Smooth muscle cell (in vitro differentiated cells): ENCODE measurements around the gene NNAT. TPM values are rescaled to one million over a fixed set of nuclear protein-coding genes. Genes with fewer than 3 reads are reported as not detected.

ENCODE experiments used
- DNase-seq: peaks from one replicate; lab custom pipeline; 2025; ENCODE audit not compliant: unreplicated experiment; lab: John Stamatoyannopoulos, UW
- H2AFZ ChIP-seq: fragments of 200-600 bp; sonication (generic); 2 replicates; pipeline ENCODE4 v1.6.0; 2016; ENCODE audit warnings: antibody characterized with exemption, low read depth, mild to moderate bottlenecking
- H3F3A ChIP-seq: fragments of 200-600 bp; sonication (generic); 2 replicates; pipeline ENCODE4 v1.6.0; 2017; ENCODE audit warnings: antibody characterized with exemption, low read depth
- H3K27ac ChIP-seq: fragments of 200-600 bp; sonication (generic); 2 replicates; pipeline ENCODE4 v1.5.1; 2016; ENCODE audit warnings: low read depth, mild to moderate bottlenecking
- H3K27me3 ChIP-seq: fragments of 200-600 bp; sonication (generic); 2 replicates; pipeline ENCODE4 v1.6.1; 2016; ENCODE audit warnings: low read depth, mild to moderate bottlenecking
- H3K36me3 ChIP-seq: fragments of 200-600 bp; sonication (generic); 2 replicates; pipeline ENCODE4 v1.5.1; 2016; ENCODE audit warnings: low read depth
- H3K4me1 ChIP-seq: fragments of 200-600 bp; sonication (generic); 2 replicates; pipeline ENCODE4 v1.5.1; 2016; ENCODE audit warnings: low read depth
- H3K4me2 ChIP-seq: fragments of 200-600 bp; sonication (generic); 2 replicates; pipeline ENCODE4 v1.6.0; 2016; ENCODE audit warnings: mild to moderate bottlenecking
- H3K4me3 ChIP-seq: fragments of 200-600 bp; sonication (generic); 2 replicates; pipeline ENCODE4 v1.5.1; 2016; ENCODE audit warnings: mild to moderate bottlenecking
- H3K79me2 ChIP-seq: fragments of 200-600 bp; sonication (generic); 2 replicates; pipeline ENCODE4 v1.6.0; 2016; ENCODE audit warnings: low read depth, mild to moderate bottlenecking
- H3K9ac ChIP-seq: fragments of 200-600 bp; sonication (generic); 2 replicates; pipeline ENCODE4 v1.6.0; 2016; ENCODE audit warnings: low read depth
- H3K9me3 ChIP-seq: fragments of 200-600 bp; sonication (generic); replicated peaks from 2 replicates; pipeline ENCODE4 v1.5.1; 2016; ENCODE audit warnings: low read depth
- H4K20me1 ChIP-seq: fragments of 200-600 bp; sonication (generic); 2 replicates; pipeline ENCODE4 v1.6.0; 2016; ENCODE audit warnings: low read depth
- CTCF ChIP-seq: fragments of 200-600 bp; sonication (generic); IDR thresholded peaks from 2 replicates; pipeline ENCODE4 v1.5.1; 2017; ENCODE audit warnings: borderline replicate concordance, mild to moderate bottlenecking, antibody characterized with exemption; ENCODE audit not compliant: insufficient read depth, poor library complexity, severe bottlenecking
- WGBS: methylation state at CpG from one replicate; pipeline ENCODE4 v1.1.7; 2016; ENCODE audit warnings: low lambda C conversion rate; 5-methylcytosine and 5-hydroxymethylcytosine counted together
- polyA plus RNA-seq: library from polyadenylated mRNA; unstranded; fragments of >200 nt; fragmentation: Nextera tagmentation; extraction: Ambion mirVana; gene quantifications from 2 replicates; pipeline ENCODE4 v1.2.1, GENCODE V29; 2016
- total RNA-seq: library from RNA; depleted of rRNA; stranded (reverse); fragments of >200 nt; gene quantifications from 2 replicates; pipeline ENCODE4 v1.2.3, GENCODE V29; 2014

Gene NNAT
- total and polyA plus RNA-seq, 2 experiments from 2014 or later: 0.35 TPM; not detected in 1

DNA sequence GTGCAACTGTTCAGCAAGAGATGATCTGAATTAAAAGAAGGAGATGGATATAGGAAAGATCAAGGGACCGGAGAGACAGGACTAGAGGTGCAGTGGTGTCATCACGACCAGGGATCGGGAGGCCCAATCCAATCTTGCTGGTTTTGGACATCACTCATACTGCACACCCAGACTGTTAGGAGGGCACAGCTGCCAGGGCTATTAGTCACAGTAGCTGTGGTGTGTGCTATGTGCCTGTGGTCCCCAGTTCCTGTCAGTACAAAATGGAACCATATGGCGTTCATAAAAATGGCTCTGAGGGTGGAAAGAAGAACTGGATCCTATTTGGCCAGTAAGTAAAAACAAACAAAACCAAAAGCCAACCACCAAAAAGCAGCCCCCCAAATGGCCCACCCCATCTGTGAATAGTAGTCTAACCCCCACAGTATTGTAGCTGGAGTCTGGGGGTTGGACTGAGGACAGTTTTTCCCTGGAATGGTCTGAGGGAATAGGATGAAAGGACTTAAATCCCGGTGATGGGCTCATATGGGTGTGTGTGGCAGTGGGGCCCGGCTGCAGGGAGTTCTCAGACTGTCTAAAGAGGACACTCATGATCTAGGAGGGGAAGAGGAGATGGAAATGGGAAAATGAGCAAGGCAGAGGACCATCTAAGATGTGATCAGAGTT is 9.3 kb upstream of the NNAT start:
- Histone ChIP-seq H3K9me3 (no peaks in the 10 kb centered on the region), H2AFZ (no peak overlapping the region), H3K79me2 (peaks cover 43% of the 10 kb centered on the region), H4K20me1 (peaks cover 100% of the 10 kb centered on the region), H3K27ac (peak overlapping the region; percentile 64), H3K4me3 (no peak overlapping the region), H3F3A (no peaks in the 10 kb centered on the region), H3K36me3 (no peaks in the 10 kb centered on the region), H3K27me3 (no peaks in the 10 kb centered on the region), H3K4me1 (peaks cover 2% of the 10 kb centered on the region), H3K9ac (no peak overlapping the region), H3K4me2 (peak overlapping the region; percentile 75)
- no peak for TF ChIP-seq CTCF
- no peak for DNase-seq
- 62% methylated on average over 6 of the region's 6 CpGs for WGBS

GRCh38 chr20:37513779-37514359 is 7.2 kb upstream of the NNAT start:
- Histone ChIP-seq H3K4me3 (no peak overlapping the region), H3K79me2 (peaks cover 61% of the 10 kb centered on the region), H3K9me3 (no peaks in the 10 kb centered on the region), H3K4me2 (no peak overlapping the region), H3K9ac (no peak overlapping the region), H3K27ac (no peak overlapping the region), H3F3A (peaks cover 4% of the 10 kb centered on the region), H4K20me1 (peaks cover 100% of the 10 kb centered on the region), H3K27me3 (no peaks in the 10 kb centered on the region), H3K36me3 (no peaks in the 10 kb centered on the region), H2AFZ (no peak overlapping the region), H3K4me1 (peaks cover 10% of the 10 kb centered on the region)
- DNase-seq: no peak
- 92% methylated on average over 4 of the region's 4 CpGs for WGBS
- TF ChIP-seq CTCF: no peak

DNA sequence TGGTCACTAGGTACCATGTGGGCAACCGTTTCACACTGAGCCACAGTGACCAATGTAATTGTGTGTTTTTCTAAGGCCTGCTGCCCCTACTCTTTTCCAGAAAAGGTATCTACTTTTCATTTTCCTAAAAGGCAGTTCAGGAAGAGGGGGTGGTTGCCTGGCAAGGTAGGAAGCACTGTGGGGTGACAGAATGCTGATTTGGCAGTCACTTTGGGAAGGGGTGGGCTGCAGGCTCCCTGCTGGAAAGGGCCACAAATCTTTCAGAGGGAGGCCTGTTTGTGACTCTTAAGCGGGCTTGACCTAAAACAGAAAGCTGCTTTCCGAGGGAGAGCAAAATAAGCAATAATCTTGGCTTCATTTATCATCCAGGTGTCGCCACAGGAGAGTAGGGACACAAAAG is 5.2 kb upstream of the NNAT start:
- H4K20me1 ChIP-seq: peaks cover 100% of the 10 kb centered on the region
- H3K4me3 ChIP-seq: no peak overlapping the region
- no peak overlapping the region for H3K27ac ChIP-seq
- WGBS: 96% methylated on average over 4 of the region's 4 CpGs
- H3F3A ChIP-seq: peaks cover 4% of the 10 kb centered on the region
- H3K27me3 ChIP-seq: no peaks in the 10 kb centered on the region
- no peaks in the 10 kb centered on the region for H3K9me3 ChIP-seq
- H3K4me1 ChIP-seq: peaks cover 16% of the 10 kb centered on the region
- DNase-seq: no peak
- H3K79me2 ChIP-seq: peaks cover 78% of the 10 kb centered on the region
- no peak overlapping the region for H3K4me2 ChIP-seq
- TF ChIP-seq CTCF: no peak
- H3K9ac ChIP-seq: no peak overlapping the region
- no peak overlapping the region for H2AFZ ChIP-seq
- H3K36me3 ChIP-seq: no peaks in the 10 kb centered on the region
